Psoas muscle (tissue), 8 donors: ENCODE measurements around the gene LCE1E. TPM values are rescaled to one million over a fixed set of nuclear protein-coding genes. Genes with fewer than 3 reads are reported as not detected.

ENCODE experiments used
- ATAC-seq, 4 donors: fragments of 200-7000 bp; cut with Tn5 transposase; one replicate each; pipeline ENCODE4 v1.9.1; 2020; ENCODE audit warnings: moderate library complexity in 3 of 4, mild to moderate bottlenecking in 2 of 4
- DNase-seq, 2 donors: peaks; one replicate each; pipeline ENCODE4 v3.0.0-alpha.2; 2020
- H3K27ac ChIP-seq: fragments of 200-600 bp; one replicate; pipeline ENCODE4 v1.8.0; 2022
- H3K27me3 ChIP-seq, 3 donors: fragments of 200-600 bp in 1 of 3; one replicate each; pipeline versions ENCODE4 v1.6.1 to v1.8.0; 2013 to 2022; ENCODE audit warnings: low read length in 2 of 3, mild to moderate bottlenecking in 2 of 3, moderate library complexity in 1 of 3; ENCODE audit not compliant: insufficient read depth in 3 of 3
- H3K36me3 ChIP-seq, 2 donors: fragments of 200-600 bp in 1 of 2; one replicate each; pipeline versions ENCODE4 v1.6.1 to v1.8.0; 2013 to 2022; ENCODE audit warnings: low read depth in 1 of 2, mild to moderate bottlenecking in 1 of 2, moderate library complexity in 1 of 2; ENCODE audit not compliant: insufficient read depth in 1 of 2
- H3K4me1 ChIP-seq: fragments of 200-600 bp; one replicate; pipeline ENCODE4 v1.8.0; 2022
- H3K4me3 ChIP-seq: fragments of 200-600 bp; one replicate; pipeline ENCODE4 v1.8.0; 2022; ENCODE audit warnings: mild to moderate bottlenecking
- H3K9me3 ChIP-seq: fragments of 200-600 bp; one replicate; pipeline ENCODE4 v1.8.0; 2022
- CTCF ChIP-seq: fragments of 200-600 bp; IDR thresholded peaks from one replicate; pipeline ENCODE4 v1.8.0; 2022; ENCODE audit warnings: antibody characterized with exemption
- WGBS, 3 donors: extraction: QIAGEN DNeasy Blood & Tissue Kit; methylation state at CpG; one replicate each; pipeline versions ENCODE4 v1.1.6 to v1.1.7; 2013; 5-methylcytosine and 5-hydroxymethylcytosine counted together
- intact Hi-C, 2 donors: fragments of 100-400 bp; cut with DNase I; formaldehyde crosslinking; loops; one replicate each; pipeline versions ENCODE4 v1.11.0 to v1.14.2; 2022
- polyA plus RNA-seq, 3 donors: library from polyadenylated mRNA; stranded (reverse); fragments of 200-250 nt; gene quantifications; one replicate each; pipeline ENCODE4 v1.2.3, GENCODE V29; 2013
- total RNA-seq, 4 donors: library from RNA; stranded (reverse); fragmentation: NEBNext Ultra II Directional in 2 of 4; extraction: Animal tissue kit (Norgen Biotek cat#: 25700) in 2 of 4; gene quantifications; one replicate each; pipeline versions ENCODE4 v1.2.1 to v1.2.4, GENCODE V29; 2021 to 2023
- donor health status: healthy with polysubstance abuse.
- donor health status: DM: no; HTN: no; CAD: no; lungs with moderate emphysema.
- donor health status: Bipolar disorder and iron deficiency.
- donor health status: healthy.
- donor health status: DM: yes; HTN: yes; CAD: no.
- donor health status: DM: no; HTN: no; CAD: no.
- donor health status: DM: no; HTN: no; CAD: no.
- donor health status: DM: yes; HTN: yes; CAD: no.

The LCE1E gene
- total and polyA plus RNA-seq, 7 donors = not detected

- intact Hi-C loops = no loop called here
- WGBS, 3 donors = 78 to 82% (median 81%) methylated on average over 8 of the region's 8 CpGs
- H3K4me1 ChIP-seq = no peaks in the 10 kb centered on the region
- TF ChIP-seq CTCF = no peak
- no peaks in the 10 kb centered on the region for H3K27me3 ChIP-seq
- no peaks in the 10 kb centered on the region for H3K36me3 ChIP-seq
- ATAC-seq (no peak), DNase-seq (no peak)
- H3K4me3 ChIP-seq = no peak overlapping the region
- H3K9me3 ChIP-seq = no peaks in the 10 kb centered on the region
- H3K27ac ChIP-seq = no peak overlapping the region
These were observed 26.4 kb upstream of the LCE1E start for GRCh38 chr1:152759453-152760173.

DNA sequence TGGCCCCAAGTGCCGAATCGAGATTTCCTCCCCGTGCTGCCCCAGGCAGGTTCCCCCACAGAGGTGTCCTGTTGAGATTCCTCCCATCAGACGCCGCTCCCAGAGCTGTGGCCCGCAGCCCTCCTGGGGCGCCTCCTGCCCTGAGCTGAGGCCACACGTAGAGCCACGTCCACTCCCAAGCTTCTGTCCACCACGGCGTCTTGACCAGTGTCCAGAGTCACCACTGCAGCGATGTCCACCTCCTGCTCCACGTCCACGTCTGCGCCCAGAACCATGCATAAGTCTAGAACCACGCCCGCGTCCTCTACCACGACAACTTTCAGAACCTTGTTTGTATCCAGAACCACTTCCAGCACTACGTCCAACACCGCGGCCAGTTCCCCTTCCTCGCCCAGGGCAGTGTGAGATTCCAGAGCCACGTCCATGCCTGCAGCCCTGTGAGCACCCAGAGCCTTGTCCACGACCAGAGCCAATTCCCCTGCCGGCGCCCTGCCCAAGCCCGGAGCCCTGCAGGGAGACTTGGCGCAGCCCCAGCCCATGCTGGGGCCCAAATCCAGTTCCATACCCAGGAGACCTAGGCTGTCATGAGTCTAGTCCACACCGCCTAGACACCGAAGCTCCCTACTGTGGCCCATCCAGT is 25.4 kb upstream of the LCE1E start:
- intact Hi-C loops = no loop called here
- TF ChIP-seq CTCF = no peak

GRCh38 chr1:152761609-152762213 is 24.3 kb upstream of the LCE1E start:
- Histone ChIP-seq H3K4me3 (no peak overlapping the region), H3K27ac (no peak overlapping the region), H3K9me3 (no peaks in the 10 kb centered on the region), H3K27me3 (peaks cover 0 to 2% (median 0%) of the 10 kb centered on the region in 3 donors), H3K36me3 (no peaks in the 10 kb centered on the region), H3K4me1 (no peaks in the 10 kb centered on the region)
- ATAC-seq = no peak
- no peak for DNase-seq
- intact Hi-C loops = no loop called here
- WGBS, 3 donors = 81 to 86% (median 82%) methylated on average over 3 of the region's 3 CpGs
- TF ChIP-seq CTCF = no peak

More for the DNA sequence above, 25.4 kb upstream of the LCE1E start:
- H3K27ac ChIP-seq = no peak overlapping the region
- no peaks in the 10 kb centered on the region for H3K27me3 ChIP-seq
- no peaks in the 10 kb centered on the region for H3K9me3 ChIP-seq
- DNase-seq (no peak), ATAC-seq (no peak)
- no peaks in the 10 kb centered on the region for H3K36me3 ChIP-seq
- no peaks in the 10 kb centered on the region for H3K4me1 ChIP-seq
- WGBS, 3 donors = 87 to 90% (median 88%) methylated on average over 31 of the region's 31 CpGs
- H3K4me3 ChIP-seq = no peak overlapping the region

DNA sequence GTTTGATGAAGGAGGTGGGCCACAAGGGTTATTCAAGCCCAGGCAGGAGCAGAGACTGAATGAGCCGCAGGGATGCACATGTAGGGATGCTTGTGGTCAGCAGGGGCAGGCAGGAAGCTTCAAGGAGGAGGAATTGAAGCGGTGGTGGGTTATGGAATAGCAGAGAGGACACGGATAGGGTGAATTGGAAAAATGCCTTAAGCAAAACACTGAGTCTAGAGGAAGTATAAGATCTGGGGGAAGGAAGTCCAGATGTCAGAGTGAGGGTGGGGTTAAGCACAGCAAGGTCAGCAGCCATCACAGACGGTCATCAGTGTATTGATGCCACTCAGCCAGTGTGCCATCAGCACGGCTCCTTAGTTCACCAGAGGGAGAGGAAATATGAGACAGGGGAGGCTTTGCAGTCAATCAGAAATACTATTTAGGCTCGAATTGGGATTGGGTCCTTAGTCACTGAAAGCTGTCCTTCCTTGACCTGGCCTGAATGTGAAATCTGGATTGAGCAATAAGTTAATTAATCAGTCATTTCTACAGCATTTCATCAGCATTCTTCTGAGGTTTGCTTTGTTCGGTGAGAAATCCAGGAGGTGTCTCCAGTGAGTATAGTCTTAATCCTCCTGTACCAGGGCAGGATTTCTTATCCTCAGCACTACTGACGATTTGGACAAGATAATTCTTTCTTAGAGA is 17.1 kb upstream of the LCE1E start:
- Histone ChIP-seq H3K4me3 (no peak overlapping the region), H3K4me1 (no peaks in the 10 kb centered on the region), H3K27me3 (peaks cover 0 to 5% (median 2%) of the 10 kb centered on the region in 3 donors), H3K9me3 (no peaks in the 10 kb centered on the region), H3K27ac (no peak overlapping the region), H3K36me3 (no peaks in the 10 kb centered on the region)
- DNase-seq (no peak), ATAC-seq (no peak)
- TF ChIP-seq CTCF = no peak
- 38 to 42% (median 40%) methylated on average over 8 of the region's 8 CpGs for WGBS, 3 donors
- intact Hi-C loops = no loop called here
